ENCODE data around the gene EYS.

- TF ChIP-seq GATA2 (IDR thresholded peaks at IDR 0.05; ENCODE audit: low read depth, low read length) (no peak), GATA3 (IDR thresholded peaks at IDR 0.05; ENCODE audit: low read depth, low read length) (no peak)
Observed at GRCh38 chr6:64330694-64331307, 1376.2 kb downstream of the EYS start.

Data from SH-SY5Y (cell line).